T47D (cell line): Measurements from ENCODE around the gene ATP5PB.

Source experiments
- DNase-seq, 2 experiments: peaks; one replicate each; pipeline versions ENCODE4 v3.0.0 to v3.0.0-alpha.2; 2011 to 2012; ENCODE audit warnings: low read depth in 1 of 2, low spot score in 1 of 2
- JUND ChIP-seq: IDR thresholded peaks from 2 replicates; pipeline ENCODE4 v1.6.1; 2012; ENCODE audit warnings: low read depth
- in situ Hi-C: cut with HindIII; loops from 2 replicates; pipeline ENCODE4 v1.10.0; 2016; ENCODE audit warnings: low sequenced_read_pairs, low pct_unique_long_range_greater_than_20kb

The ATP5PB gene

GRCh38 chr1:111507411-111508201, 58.3 kb downstream of the ATP5PB start:
- TF ChIP-seq JUND = no peak
- in situ Hi-C loops = no loop called here
- DNase-seq = no peak

GRCh38 chr1:111509997-111510375, 60.7 kb downstream of the ATP5PB start:
- DNase-seq = no peak
- in situ Hi-C loops = no loop called here

GRCh38 chr1:111511370-111511769, 62.1 kb downstream of the ATP5PB start:
- in situ Hi-C loops = no loop called here
- TF ChIP-seq JUND = no peak
- DNase-seq = no peak

More at GRCh38 chr1:111509997-111510375, 60.7 kb downstream of the ATP5PB start:
- no peak for TF ChIP-seq JUND
